ENCODE measurements around the gene MCC.

- TF ChIP-seq CTCF (conservative IDR thresholded peaks at IDR 0.05; ENCODE audit: low read depth, low read length) (no peak), EZH2 (IDR thresholded peaks at IDR 0.05; ENCODE audit: borderline replicate concordance, low read depth, low read length, poor library complexity, severe bottlenecking) (no peak)
These were observed 445.6 kb downstream of the MCC start for GRCh38 chr5:113042491-113043243.

Measured in A673 (cell line).